Testis (tissue), 2 donors: ENCODE data around the gene NABP1.
"Not testable (repeated sequence)": the region's sequence is repeated elsewhere in the genome, so short reads cannot be mapped to it uniquely, and the experiment has no call there.

Experiments used
- CTCF ChIP-seq, 3 experiments: fragments of 450-650 bp in 2 of 3; fragments of 200-600 bp in 1 of 3; sonication (generic) in 1 of 3; IDR thresholded peaks; one replicate each; pipeline ENCODE4 v1.5.1; 2016 to 2019; ENCODE audit warnings: antibody characterized with exemption in 3 of 3, mild to moderate bottlenecking in 2 of 3, moderate library complexity in 1 of 3
- POLR2A ChIP-seq: fragments of 450-650 bp; IDR thresholded peaks from one replicate; pipeline ENCODE4 v1.6.1; 2017; ENCODE audit warnings: antibody characterized with exemption, mild to moderate bottlenecking, moderate library complexity

GRCh38 chr2:191644613-191645012 lies 33.3 kb upstream of the NABP1 start:
- TF ChIP-seq CTCF (IDR thresholded peaks at IDR 0.05); POLR2A: not testable (repeated sequence)
